Measurements from ENCODE around the gene MRPS35.

The MRPS35 gene

DNA sequence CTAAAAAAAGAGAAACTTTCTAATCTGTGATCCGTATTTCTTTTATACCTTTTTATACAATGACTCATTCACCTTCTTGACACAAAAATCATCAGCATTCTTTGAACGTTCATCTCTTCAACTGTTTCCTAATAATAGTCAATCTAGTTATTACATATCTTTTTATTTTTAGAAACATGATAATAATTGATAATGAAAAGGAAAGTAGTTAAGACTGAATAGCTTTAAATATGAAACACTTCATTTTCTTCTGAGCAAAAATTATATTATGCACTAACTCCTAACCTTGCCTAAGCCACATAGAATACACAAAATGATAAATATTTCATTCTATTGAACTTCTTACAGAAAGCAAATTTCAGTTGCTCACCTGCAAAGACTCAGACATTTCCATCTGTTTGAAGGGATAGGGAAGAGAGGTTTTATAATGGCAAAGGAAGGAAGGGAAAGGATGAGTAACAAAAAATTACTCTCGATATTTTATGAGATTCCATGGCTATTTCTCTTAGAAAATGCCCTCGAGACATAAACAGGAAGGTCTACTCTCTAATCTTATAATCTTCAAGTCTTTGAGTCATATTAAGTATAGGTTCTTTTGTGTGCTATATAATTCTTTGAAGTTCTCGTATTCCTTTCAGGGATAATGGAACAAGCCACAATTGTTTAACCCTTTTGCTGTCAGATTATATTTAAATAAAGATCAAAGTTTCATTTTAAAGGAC is 61.9 kb downstream of the MRPS35 start:
- DNase-seq (ENCODE audit: low spot score): peak; percentile 31

DNA sequence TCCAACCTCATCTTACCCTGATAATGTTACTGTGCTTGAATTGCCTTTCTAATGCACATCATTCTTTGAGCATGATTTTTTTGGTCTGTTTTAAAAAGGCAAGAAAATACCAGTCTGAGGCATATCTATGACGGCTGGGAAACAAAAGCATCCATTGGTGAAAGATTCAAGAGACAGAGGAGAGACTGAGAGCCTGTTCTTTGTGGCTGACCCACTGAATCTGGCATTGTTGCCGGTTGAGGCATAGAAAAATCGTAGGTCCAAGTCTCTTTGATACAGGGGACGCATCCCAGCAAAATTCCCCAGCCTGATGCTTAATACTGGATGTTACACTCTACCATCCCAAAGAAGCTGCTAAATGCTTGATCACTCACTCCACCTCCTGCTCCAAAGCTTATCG is 66.5 kb downstream of the MRPS35 start:
- no peak for DNase-seq (ENCODE audit: low spot score)

DNA sequence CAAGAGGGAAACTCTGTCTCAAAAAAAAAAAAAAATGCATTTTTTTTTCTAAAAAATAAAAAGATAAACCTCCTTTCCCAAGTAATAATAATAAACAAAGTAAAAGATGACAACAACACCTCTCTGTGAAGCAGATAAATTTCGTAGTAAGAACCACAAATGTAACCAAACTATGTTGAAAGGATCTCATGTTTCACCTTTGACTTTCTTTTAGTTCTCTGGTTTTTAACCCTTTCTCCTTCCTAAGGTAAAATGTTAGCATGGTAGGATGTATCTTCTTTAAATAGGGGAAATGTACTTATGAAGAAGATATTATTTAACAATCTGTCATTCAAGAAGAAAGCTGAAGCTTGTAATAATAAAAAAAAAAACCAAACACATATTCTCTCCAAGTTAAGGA is 67.6 kb downstream of the MRPS35 start:
- no peak for DNase-seq (ENCODE audit: low spot score)

DNA sequence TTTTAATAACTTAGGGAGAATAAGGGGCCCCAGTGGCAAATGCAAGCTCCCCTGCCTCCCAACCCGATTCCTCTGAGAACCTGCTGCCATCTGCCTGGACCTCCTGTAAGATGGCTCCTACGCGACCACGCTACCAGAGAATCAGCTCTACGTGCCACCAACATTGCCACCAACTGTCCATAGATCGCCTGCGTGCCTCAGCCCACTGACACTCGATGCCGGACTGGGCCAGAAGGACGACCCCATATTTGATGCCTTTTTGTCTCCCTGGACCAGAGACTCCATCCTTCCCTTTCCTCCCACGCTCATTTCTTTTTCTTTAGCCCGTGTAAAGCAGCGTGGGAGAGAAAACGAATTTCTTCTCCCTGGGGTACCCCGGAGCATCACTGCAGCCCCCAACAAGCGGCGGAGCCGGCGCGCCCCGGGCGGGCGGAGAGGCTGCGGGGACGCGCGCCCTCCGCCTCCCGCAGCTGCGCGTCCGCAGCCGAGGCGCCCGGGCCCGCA is 68.8 kb downstream of the MRPS35 start:
- DNase-seq (ENCODE audit: low spot score): peak; percentile 27

DNA sequence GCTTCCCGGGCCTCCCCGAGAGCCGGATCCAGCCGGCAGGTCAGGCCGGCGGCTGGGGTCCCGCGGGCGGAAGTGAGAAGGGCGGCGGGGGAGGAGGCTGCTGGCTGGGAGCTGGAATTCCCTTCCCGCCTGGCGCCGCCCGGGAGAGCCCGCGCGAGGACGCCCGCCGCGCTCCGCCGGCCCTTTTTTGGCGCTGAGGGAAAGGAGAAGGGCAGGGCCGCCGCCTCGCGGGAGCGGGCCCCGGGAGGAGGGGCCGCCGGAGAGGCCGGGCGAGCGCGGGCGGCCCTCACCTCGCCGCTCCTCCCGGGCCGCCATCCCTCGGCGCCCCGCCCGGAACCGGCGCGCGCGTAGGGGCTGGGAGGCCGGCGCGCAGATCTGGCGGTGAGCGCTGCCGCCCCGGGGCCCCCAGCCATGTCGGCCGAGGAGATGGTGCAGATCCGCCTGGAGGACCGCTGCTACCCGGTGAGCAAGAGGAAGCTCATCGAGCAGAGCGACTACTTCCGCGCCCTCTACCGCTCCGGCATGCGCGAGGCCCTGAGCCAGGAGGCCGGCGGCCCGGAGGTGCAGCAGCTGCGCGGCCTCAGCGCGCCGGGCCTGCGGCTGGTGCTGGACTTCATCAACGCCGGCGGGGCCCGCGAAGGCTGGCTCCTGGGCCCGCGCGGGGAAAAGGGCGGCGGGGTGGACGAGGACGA is 69.4 kb downstream of the MRPS35 start, which contains the start of the genes KLHL42 and MANSC4:
TSS of gene KLHL42 (plus strand) at position 314 of the 692 bp plus-strand sequence. CDS start at position 412, 98 bp downstream.
TSS of gene MANSC4 (minus strand) at position 317 of the 692 bp plus-strand sequence. CDS start 8,960 bp downstream, outside the sequence.
- peak; percentile 68 for DNase-seq (ENCODE audit: low spot score)

DNA sequence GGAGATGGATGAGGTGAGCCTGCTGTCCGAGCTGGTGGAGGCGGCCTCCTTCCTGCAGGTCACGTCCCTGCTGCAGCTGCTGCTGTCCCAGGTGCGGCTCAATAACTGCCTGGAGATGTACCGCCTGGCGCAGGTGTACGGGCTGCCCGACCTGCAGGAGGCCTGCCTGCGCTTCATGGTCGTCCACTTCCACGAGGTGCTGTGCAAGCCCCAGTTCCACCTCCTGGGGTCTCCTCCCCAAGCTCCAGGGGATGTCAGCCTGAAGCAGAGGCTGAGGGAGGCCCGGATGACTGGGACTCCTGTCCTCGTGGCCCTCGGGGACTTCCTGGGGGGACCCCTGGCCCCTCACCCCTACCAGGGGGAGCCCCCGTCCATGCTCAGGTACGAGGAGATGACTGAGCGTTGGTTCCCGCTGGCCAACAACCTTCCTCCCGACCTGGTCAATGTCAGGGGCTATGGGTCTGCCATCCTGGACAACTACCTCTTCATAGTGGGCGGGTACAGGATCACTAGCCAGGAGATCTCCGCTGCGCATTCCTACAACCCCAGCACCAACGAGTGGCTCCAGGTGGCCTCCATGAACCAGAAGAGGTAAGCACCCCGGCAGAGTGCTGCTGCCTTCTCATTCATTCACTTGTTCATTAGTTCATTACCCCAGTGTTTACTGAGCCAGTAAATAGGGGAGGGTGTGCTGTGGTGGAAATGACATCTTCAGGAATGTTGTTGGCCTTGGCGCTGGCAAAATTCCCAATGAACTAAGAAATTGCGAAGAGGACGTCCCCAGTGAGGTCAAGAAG is 70.2 kb downstream of the MRPS35 start:
- peak; percentile 35 for DNase-seq (ENCODE audit: low spot score)

DNA sequence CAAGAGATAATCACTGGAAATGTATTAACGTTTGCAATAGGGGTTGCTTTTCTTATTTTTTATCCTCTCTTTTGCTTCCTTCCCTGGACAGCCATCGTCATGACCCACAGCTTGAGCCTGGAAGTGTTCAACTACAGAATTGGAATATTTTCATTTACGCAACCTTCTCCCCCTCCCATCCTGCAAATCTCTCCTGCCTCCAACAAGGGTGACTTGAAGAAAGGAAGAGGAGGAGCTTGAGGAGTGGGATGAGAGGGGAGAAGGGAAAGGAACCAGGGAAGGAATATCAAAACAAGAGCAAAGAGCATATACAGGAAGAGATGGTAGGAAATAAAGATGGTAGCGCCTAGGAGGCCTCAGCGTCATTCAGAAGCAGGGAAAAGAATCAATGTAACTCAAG is 71.0 kb downstream of the MRPS35 start:
- no peak for DNase-seq (ENCODE audit: low spot score)

DNA sequence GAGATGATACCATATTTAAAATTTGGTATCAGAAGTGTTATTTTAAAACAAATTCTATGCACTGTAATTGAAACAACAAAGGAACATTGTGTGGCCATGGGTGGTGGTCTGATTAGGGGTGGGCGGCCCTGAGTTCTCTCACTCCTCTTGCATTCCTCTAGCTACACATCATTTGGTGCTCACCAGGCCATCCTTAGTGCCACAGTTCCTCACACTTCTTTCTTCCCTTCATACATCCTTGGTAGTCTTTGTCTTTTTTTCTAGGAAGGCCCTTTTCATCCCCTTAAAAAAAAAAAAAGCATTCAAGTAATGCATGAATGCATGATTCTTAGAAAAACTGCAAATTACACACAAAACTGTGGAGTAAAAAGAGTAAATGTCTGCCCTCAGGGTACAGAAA is 71.8 kb downstream of the MRPS35 start:
- DNase-seq (ENCODE audit: low spot score): no peak

DNA sequence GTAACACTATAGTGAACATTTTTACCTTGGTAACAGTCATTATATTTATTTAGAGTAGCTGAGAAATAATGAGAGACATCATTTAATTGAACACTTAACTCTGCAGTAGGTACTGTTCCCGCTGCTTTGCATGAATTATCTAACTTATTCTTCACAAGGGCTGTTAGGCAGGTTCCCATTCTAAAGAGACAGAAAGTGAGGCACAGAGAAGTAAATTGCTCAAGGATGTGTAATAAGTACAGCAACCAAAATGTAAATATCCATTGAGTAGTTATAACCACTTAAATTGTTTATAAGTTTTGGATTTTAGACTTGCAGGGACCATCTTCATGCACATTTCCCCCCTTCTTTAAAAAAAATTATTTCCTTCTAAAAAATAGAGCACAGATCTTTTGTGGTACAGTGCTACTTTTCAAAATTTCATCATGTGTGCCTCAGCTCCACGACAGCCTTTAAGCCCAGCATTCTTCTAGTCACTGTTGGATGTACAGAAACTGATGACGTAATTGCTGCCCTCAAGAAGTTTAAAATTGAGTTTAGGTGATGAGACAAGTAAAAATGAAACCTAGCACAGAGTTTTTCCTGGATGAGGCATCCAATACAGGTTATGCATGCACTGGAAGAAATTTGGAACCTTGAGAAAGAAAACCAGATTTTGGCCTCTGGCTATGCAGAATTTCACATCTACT is 75.4 kb downstream of the MRPS35 start:
- peak; percentile 65 for DNase-seq (ENCODE audit: low spot score)

DNA sequence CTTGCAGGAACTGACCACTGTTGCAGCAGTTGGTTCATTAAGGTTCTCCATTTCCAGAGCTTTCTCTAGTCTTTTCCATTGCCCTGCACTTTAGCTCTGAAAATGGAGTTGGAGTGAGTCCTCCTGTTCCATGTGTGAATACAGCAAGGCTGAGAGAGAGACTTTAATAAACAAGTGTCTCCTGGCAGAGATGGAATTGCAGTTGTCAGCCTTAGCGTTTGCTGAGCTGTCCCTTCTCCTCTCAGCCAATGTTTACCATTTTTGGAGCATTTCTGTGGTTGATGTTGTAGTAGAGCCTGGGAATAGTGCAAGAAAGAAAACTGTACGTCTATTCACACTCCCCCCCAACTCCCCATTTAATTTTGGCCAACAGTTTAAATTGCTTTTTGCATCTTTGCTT is 76.9 kb downstream of the MRPS35 start:
- DNase-seq (ENCODE audit: low spot score): no peak

DNA sequence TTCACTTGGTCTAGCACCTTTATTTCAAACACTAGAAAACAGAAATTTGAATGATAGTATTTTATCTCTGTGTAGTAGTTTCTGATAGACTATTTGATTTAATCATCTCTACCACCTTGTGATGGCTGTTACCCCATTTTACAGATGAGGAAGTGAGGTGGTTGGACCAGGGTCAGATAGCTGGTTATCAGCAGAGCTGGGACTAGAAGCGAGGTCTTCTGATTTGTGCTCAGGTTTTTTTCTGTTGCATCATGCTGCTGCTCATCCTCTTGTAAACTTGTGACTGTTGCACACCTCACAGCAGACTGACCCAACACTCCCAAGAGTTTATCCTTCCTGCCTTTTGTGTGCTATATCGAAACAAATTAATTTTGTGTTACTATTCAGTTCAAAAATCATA is 79.5 kb downstream of the MRPS35 start:
- DNase-seq (ENCODE audit: low spot score): no peak

DNA sequence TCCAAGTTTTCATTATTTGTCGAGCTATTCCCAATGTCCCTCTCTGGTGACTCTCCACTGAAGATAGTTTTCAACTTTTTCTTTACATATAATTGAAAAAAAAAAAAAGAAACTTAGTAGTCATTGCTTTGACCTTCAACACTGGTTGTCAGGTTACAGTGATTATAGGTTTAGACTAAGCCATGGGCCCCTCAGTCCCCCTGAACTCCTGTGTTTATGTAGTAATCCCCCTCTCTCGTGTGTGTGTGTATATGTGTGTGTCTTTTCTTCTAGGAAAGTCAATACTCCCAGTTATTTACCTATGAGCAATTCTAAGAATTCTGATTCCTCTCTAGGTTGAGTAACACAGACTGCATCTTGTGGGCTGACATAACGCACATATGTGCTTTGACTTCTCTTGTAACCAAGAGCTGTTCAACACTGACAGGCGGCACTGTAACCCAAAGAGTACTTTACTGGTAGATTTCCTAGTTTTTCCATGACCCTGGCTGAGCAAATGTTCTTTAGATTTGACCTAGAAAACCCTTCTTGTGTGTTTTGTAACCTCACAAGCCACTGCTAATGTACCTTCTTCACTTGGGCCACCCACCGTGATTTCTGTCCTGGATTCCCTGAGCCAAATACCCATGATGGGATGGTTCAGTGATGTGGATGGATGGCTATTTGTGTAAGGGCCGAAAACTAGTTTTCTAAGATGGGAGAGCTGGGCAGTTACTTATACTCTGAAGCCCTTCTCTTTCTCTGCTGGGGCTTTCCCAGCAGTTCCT is 84.4 kb downstream of the MRPS35 start:
- DNase-seq (ENCODE audit: low spot score): no peak

DNA sequence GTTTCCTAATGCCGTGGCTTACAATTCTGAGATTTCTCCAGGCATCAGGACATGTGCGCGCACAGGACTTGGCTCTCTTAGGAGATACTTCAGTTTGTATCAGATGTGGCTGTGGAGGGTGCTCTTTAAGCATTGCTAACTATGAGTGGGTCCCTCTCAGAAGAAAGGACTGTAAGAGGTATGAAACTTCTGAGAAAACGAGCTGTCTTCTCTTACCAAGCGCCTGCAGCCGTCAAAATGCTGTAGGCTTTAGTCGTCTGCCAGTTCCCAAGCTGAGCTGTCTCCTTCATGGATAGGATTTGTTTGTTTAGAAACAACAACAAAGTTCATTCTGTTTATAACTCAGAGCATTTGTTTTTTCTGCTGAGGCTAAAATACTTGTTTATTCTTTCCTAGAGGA is 85.5 kb downstream of the MRPS35 start:
- DNase-seq (ENCODE audit: low spot score): no peak

DNA sequence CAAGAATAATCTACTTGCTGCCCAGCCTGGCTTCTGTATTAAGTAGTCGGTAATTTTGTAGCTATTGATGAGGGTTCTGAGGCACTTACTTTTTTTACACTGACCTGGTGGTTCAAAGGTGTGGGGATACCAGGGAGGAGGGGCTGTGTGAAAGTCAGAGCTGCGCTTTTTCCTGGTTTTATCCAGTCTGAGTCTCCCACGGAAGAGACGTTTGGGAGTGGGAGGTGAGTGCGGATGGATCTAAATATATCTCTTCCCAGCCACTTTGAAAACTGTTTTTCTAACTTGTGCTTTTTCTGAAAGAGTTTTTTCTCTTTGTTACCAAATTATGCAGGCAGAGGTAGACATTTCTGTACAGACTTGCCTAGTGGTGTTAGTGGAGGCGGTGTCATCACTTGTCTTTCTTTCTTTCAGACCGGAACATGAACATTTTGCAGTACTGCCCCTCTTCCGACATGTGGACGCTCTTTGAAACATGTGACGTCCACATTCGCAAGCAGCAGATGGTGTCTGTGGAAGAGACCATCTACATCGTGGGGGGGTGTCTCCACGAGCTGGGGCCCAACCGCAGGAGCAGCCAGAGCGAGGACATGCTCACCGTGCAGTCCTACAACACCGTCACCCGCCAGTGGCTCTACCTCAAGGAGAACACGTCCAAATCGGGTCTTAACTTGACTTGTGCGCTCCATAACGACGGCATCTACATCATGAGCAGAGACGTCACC is 86.8 kb downstream of the MRPS35 start:
- no peak for DNase-seq (ENCODE audit: low spot score)

DNA sequence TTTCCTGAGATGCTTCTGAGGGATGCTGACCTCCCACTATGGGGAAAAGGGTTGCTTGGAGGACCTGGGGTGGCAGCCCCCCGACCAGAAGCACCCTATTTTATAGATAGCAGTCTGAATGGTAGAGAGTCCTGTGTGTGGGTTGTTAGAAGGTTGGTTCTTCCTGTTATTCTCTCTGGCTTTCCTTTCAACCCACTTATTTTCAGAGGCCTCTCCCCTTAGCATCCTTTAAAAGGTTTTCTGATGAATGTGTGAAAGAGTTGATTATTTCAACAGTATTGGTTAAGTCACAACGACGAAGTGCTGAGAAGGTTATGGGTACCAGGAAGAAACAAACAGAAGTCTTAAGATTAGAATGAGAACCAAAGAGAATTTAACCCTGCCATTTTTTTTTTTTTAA is 90.2 kb downstream of the MRPS35 start:
- DNase-seq (ENCODE audit: low spot score): no peak

DNA sequence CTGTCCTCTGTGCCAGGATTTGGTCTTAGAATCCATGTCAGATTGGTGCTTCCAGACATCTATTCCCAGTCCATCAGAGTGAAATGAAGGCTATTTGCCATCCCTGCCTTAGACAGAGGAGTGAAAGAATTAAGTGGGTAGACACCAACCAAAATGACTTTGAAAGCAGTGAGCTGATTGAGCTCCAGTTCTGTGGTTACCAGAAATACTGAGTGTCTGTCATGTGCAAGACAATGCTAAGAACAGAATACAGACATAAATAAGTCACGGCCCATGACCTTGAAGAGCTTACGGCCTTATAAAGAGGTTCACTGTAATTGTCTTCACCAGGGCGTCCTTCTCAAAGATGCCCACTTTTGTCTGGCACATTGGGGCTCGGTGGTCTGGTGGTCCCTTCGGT is 91.0 kb downstream of the MRPS35 start:
- no peak for DNase-seq (ENCODE audit: low spot score)

DNA sequence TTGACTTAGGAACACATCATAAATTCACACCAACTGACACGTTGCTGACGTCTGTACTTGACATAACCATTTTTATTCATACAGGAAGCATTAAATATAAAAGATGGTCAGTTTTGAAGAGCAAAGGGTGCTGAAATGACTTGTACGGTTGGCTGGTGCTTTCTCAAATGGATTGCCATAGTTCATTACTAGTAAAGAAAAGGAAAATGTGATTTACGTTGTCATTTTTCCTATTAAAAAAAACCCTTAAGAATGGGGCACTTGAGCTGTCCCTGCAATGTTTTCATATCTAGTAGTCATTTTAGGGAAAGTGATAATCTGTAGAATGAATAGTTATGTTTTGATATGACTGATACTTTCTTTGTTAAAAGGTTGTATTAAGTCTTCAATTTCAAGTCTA is 91.9 kb downstream of the MRPS35 start:
- DNase-seq (ENCODE audit: low spot score): no peak

DNA sequence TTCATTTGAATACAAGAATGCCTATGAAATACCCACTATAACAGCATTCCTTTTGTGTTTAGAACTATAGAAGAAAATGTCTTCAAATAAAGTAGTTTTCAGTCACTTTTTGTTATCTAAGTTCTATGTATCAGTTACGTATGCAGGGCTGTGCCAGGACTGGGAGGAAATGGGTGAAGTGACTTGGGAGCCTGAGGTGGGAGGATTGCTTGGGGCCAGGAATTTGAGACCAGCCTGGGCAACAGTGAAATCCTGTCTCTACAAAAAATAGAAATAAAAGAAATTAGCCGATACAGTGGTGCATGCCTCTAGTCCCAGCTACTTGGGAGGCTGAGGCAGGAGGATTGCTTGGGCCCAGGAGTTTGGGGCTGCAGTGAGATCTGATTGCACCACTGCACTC is 92.3 kb downstream of the MRPS35 start:
- no peak for DNase-seq (ENCODE audit: low spot score)

DNA sequence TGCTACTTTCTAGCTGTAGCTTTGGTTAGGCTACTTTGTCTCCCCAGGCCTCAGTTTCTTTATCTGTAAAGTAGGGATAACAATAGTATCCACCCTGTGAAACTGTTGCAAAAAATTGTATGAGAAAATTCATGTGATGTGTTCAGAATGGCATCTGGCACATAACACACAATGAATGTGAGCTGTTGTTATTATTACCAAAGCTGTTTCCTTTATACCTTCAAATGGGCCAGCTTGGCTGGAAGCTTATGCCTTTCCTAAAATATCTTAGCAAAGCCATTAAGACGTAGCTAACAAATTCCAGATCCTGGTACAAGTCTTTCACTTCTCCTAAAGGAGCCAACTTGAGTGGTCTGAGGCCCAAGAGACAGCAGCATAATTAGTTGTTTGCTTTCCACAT is 94.6 kb downstream of the MRPS35 start:
- no peak for DNase-seq (ENCODE audit: low spot score)
